ENCODE results near the gene TK1.
"Not testable (repeated sequence)": the region's sequence is repeated elsewhere in the genome, so short reads cannot be mapped to it uniquely, and the experiment has no call there.

Gene TK1

DNA sequence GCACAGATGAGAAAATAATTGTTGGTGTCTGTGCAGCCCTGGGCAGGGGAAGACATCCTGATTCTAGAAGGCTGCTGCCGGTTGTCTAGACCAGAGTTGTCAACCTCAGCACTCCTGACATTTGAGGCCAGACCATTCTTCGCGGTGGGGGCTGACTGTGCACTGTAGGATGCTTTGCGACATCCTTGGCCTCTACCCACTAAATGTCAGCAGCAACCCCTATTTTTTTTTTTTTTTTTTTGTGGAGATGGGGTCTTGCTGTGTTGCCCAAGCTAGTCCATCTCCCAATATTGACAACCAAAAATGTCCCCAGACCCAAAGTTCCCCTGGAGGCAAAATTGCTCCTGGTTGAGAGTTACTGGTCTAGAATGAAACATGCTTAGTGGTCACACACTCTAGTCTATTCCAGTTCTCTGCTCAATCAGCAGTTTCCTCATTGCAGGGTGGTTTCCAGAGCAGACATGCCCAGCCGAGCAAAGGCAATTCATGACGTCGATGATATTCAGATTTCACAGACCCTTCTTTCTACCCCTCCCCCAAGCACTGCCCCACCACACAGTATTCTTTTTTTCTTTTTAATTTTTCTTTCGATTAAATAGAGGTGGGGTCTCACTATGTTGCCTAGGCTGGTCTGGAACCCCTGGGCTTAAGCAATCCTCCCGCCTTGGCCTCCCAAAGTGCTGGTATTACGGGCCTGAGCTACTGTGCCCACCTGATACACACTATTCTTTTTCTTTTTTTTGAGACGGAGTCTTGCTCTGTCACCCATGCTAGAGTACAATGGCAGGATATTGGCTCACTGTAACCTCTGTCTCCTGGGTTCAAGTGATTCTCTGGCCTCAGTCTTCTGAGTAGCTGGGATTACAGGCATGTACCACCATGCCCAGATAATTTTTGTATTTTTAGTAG lies 31.7 kb downstream of the TK1 start:
- FAIRE-seq (no peak), DNase-seq (ENCODE audit: low spot score) (no peak)

DNA sequence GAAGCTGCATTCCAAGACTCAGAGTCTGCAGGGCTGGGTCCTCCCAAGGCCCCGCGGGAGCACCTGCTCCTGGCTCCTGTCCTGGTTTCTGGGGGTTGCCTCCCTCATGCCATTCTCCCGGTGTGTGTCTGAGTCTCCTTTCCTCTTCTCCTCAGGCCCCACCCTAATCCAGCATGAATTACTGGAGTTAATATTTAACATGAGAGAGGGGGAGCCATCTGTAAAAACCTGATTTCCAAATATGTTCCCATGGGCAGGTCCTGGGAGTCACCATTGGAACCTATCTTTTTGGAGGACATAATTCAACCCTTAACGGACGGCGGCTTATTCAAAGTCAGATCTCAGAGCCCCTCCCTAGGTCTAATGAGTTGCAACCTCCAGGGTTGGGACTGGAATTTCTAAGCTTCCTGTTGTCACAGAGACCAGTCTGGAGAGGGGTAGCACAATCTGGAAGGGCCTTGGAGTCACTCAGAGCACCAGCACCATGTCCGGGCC lies 35.3 kb downstream of the TK1 start:
- FAIRE-seq (no peak), DNase-seq (ENCODE audit: low spot score) (no peak)

DNA sequence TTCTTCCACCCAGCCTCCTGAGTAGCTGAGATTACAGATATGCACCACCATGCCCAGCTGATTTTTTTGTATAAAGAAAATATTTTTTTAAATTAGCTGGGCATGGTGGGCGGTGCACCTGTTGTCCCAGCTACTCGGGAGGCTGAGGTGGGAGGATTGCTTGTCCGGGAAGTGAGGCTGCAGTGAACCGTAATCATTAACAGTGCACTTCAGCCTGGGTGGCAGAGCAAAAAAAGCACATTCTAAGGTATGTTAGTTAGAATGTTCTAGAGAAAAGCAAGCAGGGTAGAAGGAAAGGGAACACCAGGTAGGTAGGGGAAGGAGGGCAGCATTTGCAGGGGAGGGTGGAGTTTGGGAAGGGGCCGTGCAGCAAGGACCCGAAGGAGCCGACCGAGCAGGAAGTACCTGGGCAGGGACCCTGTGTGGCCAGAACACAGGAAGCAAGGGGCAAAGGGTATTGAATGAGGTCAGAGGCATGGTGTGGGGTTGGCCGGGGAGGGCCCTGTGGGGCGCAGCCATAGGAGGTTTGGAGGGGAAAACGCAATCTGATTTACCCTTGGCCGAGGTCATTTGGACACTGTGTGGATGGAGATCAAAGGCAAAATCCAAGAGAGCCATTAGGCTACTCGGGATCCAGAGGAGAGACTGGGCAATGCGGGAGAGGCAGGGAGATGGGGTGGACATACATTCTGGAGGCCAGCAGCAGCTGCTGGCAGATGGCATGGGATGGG lies 38.4 kb downstream of the TK1 start:
- no peak for FAIRE-seq
- DNase-seq (ENCODE audit: low spot score), result no peak

DNA sequence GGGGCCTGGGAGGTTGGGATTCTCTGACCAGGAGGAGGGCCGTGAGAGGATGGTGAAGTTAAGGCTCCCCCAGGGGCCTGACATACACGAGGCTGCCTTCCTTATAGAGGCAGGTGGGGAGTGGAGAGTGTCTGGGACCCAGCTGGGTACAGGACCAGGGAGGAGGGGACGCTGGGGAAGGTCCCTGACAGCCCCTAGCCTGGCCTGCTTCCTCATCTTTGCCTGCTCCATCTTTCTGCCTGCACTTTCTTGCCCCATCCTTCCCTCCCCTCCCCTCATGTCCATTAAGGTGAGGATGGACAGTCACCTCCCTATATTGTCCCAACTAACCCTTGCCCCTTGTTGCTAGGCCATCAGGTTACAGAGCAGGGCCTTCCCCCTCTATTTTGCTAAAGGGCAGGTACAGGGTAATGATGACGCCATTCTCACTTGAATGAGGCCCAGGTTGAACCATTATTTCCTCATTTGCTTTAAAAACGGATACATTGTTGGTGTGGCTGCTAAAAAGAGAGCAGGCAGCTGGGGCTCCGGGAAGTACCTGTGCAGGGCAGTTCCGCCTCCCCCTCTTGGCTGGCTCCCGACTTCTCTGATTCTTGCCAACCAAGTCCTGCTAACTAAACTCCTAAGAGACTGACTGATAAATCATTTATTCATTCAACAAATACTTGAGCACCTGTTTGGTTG lies 39.4 kb downstream of the TK1 start:
- no peak for FAIRE-seq

DNA sequence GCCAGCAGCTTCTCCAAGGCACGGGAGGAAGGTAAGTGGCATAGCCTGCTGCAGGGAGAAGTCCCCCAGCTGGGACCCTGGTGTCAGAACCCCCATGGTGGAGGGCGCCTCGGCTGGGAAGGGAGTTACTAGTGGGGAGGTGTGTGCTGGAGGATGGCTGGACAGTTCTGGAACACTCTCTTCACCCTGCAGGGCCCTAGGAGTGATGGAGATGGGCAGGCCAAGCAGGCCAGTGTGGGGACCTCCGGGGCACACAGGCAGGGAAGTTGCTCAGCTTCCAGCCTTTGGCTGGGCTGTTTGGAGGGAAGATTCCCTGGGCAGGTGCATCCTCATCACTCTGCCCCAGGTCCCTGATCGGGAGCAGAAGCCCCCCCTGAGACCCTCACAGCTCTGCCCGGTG lies 40.0 kb downstream of the TK1 start:
- no peak for FAIRE-seq
- DNase-seq (ENCODE audit: low spot score), result no peak

More for the DNA sequence above, 39.4 kb downstream of the TK1 start:
- no peak for DNase-seq (ENCODE audit: low spot score)

DNA sequence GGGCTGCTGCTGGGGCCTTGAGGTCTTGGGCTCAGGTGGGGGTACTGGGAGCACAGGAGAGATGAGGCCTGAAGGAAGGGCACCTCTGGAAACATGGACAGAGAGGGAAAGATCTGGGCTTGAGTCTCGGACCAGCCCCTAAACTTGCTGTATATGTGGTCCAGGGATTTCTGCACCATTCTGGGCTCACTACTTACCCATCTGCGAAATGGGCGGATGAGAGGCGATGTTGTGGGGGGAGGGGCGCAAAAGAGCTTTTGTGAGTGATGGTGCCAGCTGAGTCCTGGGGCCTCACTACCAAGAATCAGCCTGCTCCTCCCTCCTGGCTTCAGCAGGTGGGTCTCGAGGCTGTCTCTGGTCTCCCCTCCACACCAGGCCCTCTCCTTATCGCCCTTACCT lies 40.4 kb downstream of the TK1 start:
- DNase-seq (ENCODE audit: low spot score), result no peak
- no peak for FAIRE-seq

DNA sequence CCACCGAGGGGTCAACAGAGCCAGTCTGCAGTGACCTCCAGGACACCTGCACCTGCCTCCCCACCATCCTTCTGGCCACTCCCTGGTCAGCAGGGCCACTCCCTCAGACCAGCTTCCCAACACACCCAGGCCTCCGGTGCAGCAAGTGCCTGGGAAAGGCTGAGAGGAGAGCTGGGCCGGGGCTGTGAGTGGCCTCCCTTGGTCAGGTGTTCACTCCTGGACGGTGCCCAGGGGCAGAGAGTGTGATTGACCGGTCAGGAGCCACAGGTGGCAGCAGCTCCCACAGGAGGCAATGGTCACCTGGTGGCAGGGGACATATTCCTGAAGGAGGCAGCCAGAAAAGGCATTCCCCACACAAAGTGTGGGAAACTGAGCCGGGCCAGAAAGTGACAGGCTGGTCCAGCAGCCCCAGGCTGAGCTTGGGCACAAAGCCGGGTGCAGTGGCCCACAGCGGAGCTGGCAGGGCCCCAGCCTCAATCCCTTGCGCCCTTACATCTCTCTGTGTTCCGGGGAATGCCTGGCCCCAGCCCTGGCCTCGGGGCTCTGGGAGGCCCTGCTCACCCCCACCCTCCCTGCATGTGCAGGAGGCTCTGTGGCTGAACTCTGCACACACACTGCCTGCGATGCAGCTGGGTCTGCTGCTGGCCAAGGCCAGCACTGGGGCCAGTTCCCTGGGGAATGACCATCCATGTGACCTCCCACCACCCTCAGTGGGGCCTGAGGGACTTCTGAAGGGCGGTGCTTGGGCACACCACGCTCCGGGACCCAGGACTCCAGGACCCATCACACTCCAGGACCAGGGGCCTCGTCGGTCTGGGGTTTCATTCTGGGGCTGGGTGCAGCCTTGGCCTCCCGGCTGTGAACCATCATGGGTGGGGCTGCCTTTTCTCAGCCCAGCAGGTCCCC lies 41.9 kb downstream of the TK1 start:
- FAIRE-seq (no peak), DNase-seq (ENCODE audit: low spot score) (no peak)

DNA sequence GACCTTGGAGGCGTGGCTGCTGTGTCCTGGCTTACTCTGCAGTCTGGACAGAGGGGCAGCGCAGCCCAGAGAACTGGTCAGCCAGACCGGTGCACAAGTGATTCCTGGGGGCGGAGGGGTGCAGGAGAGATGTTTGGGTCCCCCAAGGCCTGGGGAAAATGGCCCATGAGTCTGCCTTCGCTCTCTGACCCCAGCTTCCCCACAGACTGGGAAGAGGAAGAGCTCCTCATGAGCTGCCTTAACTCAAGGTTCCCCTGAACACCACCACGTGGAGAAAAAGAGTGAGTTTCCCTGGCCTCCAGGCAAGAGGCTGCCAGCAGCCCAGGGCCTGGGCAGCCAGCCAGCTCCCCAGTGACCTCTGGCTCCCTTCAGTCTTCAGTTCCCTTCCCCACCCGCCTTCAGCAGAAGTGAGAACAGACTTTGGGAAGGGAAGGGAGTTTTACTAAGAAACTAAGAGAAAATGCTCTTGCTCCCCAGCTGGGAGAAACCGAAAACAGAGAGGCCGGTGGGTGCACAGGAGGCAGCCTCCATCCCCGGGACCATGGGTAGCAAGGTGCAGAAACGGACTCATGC lies 42.6 kb downstream of the TK1 start:
- no peak for FAIRE-seq
- DNase-seq (ENCODE audit: low spot score), result peak; percentile 83

DNA sequence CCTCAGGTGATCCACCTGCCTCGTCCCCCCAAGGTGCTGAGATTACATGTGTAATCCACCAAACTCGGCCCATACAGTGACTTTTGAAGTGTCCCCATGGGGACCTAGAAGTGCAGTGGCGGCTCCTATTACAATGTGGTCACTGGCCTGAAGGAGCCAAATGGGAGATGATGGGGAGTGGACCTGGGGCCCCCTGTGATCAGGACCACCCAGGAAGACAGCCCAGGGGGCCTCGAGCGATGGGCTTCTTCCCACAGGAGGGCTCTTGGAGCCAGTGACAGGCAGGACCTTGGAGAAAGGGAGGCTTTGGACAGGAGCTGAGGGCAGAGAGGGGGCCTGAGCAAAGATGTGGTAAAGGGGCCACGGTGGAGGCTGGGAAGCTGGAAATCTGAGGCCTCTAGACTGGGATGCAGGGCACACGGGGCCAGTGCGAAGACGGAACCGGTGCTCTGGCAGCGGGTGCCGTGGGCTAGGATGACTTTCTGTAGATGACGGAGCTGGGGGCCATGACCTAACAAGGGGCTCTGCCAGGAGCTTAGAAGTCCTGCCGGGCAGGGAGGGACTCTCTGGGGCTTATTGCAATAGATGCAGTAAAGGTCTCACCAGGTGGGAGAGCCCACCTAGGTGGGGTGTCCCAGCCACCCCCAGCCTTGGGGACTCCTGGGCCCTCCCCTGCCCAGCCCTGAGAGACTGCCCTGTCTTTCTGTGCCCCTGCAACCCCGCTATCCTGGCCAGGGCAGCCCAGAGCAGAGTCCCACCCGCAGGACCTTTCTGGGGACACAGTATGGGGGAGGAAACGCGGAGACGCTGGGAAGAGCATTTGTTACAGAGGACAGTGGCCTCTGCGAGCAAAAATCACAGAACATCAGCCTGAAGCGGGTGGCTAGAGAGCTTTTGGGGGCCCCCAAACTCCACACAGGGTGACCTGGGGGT lies 43.4 kb downstream of the TK1 start:
- DNase-seq (ENCODE audit: low spot score), result no peak
- FAIRE-seq, result no peak

DNA sequence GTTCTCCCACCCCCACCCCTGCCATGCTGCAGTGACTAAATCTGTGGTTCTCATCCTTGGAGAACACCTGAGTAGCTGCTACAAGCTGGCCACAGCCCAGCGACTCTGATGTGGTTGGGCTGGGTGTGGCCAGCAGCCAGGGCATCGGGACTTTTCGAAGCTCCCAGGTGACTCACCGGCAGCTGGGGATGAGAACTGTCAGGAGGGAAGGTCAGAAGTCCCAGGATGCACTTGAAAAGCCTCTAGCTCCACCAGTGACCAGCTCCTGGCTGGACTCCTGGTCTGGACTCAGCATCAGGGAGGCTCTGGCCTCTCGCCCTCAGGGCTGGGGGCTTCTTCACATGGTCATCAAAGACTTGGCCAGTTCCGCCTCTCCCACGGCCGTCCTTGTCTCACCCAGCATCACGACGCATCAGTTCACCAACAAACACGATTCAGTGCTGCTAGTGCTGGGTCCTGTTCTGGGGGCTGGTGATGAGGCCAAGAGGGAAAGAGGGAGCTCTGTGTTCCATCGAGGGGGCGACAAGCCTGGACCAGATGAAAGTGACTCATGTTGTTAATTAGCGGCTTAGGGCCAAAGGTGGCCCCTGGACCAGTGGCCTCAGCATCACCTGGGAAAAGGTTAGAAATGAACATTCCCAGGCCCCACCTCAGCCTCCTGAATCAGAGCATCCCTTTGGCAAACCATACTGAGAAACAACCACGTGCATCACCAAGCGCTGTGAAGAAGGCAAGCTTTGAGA lies 44.6 kb downstream of the TK1 start:
- FAIRE-seq (peak; percentile 86), DNase-seq (ENCODE audit: low spot score) (peak; percentile 93)

DNA sequence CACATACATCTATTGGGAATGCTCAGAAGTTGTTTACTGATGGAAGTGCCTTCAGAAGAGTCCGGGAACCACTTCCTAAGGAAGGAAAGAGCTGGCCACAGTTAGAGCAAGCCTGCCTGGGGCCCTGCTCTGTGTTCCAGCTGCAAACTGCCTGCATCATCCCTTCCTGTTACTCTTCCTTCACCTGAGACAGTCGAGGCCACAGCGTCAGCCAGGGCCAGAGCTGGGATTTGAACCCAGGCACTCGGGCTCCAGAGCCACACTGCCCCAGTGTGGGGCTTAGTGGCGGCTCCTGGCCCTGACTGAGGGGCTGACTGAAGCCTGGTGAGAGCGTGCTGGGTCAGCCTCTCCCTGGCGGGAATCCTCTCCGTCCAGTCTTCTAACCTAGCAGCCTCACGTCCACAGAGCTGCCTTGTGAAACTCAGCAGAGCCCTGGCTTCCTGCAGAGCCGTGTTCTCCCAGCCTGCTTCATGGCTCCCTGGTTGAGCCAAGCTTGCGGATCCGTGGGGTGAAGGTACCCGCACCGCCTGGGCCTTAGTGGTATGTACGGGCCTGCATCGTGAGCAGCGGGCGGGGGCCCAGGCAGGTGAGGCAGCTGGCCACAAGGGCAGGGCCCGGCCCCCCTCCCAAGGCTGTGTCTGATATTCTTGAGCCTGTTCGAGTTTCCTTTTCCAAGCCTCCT lies 45.3 kb downstream of the TK1 start:
- FAIRE-seq, result no peak
- no peak for DNase-seq (ENCODE audit: low spot score)

DNA sequence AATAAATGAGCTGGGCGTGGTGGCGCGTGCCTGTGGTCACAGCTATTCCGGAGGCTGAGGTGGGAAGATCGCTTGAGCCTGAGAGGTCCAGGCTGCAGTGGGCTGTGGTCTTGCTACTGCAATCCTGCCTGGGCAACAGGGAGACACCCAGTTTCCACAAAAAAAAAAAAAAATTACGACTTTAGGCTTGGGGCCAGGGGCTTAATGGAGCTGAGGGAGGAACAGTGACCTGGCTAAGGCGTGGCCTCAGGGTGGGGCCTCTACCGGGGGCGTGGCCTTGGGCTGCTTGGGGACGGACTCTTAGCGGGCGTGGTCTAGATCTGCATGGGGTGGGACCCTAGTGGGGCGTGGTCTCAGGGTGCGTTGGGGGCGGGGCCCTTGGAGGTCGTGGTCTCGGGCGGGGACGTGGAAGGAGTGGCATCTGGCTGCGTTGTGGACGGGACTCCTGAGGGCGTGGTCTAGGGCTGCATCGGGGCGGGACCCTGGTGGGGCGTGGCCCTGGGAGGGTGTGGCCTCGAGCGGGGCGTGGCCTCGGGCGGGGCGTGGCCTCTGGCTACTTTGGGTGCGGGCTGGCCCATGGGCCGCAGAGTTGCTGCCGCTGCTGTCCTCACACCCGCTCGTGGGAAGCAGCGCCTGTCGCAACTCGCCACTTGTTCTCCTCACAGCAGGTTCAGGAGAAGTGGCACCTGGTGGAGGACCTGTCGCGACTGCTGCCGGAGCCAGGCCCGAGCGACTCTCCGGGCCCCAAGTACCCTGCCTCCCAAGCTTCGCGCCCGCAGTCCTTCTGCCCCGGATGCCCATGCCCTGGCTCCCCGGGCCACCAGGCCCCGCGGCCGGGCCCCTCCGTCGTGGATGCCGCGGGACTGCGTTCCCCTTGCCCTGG lies 46.4 kb downstream of the TK1 start:
- DNase-seq (ENCODE audit: low spot score) (peak; percentile 95), FAIRE-seq (peak; percentile 93)

DNA sequence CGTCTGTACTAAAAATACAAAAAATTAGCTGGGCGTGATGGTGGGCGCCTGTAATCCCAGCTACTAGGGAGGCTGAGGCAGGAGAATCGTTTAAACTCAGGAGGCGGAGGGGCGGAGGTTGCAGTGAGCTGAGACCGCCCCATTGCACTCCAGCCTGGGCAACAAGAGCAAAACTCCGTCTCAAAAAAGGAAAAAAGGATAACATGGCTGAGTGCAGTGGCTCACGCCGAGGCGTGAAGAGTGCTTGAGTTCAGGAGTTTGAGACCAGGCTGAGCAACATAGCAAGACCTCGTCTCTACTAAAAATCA lies 47.0 kb downstream of the TK1 start:
- not testable (repeated sequence) for DNase-seq (ENCODE audit: low spot score); FAIRE-seq

DNA sequence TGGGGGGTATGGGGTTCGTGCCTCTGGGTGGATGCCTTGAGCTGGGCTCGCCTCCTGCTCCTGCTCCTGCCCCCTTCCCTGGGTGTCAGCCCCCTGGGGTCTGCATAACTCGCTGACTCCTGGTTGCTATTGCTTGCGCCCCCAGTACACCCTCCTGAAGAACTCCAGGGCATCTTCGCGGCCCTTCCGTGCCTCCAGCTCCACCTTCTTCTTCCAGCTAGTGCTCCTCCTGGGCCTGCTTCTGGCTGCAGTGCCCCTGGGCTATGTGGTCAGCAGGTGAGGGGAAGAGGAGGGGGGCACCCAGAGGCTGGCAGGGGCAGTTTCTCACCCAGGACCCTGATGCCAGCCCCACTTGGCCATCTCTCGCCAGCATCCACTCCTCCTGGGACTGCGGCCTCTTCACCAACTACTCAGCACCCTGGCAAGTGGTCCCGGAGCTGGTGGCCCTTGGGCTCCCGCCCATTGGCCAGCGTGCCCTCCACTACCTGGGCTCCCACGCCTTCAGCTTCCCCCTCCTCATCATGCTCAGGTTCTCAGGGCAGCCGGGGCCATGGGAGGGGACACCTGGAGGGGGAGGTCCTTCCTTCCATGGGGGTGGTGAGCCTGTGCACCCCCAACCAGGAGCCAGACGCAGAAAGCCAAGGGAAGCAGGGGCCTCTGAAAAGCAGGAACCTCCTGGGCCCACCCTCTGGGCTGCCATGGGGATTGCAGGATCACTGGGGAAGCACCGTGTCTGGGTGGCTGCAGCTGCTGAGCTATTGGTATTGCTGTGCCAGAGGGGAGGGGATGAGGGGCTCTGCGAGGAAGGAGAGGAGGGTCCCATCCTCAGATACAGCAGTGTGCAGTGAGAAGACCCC lies 48.4 kb downstream of the TK1 start:
- FAIRE-seq (no peak), DNase-seq (ENCODE audit: low spot score) (no peak)

DNA sequence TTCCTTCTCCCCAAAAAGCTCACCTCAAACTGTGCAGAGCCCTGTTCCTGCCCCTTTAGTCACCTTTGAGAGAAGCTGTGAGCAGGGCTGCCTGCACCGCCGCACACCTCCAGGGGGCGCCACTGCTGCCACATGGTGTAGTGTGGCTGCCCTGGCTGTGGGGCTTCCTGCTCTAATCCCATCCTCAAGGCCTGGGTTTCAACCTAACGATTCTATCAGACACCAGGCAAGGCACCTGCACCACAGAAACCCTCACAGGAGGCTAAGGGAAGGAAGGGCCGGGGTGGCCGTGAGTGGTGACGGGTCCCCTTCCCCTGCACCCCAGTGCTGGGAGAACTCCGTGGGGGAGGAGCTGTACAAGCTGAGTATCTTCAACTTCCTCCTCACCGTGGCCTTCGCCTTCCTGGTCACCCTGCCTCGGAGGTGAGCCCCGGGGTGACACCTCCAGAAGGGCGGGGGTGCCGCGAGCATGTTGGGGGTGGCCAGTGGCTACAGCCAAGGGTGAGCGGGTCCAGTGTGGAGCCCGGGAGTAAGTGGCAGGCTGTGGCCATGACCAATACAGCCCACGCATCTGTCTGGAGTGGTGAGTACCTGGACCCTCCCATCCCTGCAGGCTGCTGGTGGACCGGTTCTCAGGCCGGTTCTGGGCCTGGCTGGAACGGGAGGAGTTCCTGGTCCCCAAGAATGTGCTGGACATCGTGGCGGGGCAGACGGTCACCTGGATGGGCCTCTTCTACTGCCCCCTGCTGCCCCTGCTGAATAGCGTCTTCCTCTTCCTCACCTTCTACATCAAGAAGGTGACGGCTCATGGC lies 49.3 kb downstream of the TK1 start:
- no peak for DNase-seq (ENCODE audit: low spot score)
- FAIRE-seq, result no peak
